BLaER1 (cell line): ENCODE measurements around the gene CCDC12.

Source experiments
- H3K27ac ChIP-seq: shearing (Covaris generic); formaldehyde crosslinking; 2 replicates; pipeline ENCODE4 v1.8.1; 2022
- H3K27me3 ChIP-seq: shearing (Covaris generic); formaldehyde crosslinking; 2 replicates; pipeline ENCODE4 v1.8.1; 2022
- H3K36me3 ChIP-seq: shearing (Covaris generic); formaldehyde crosslinking; 2 replicates; pipeline ENCODE4 v1.8.1; 2022
- H3K4me1 ChIP-seq: shearing (Covaris generic); formaldehyde crosslinking; 2 replicates; pipeline ENCODE4 v1.8.1; 2022
- H3K4me2 ChIP-seq: shearing (Covaris generic); formaldehyde crosslinking; 2 replicates; pipeline ENCODE4 v1.8.1; 2022
- H3K4me3 ChIP-seq: shearing (Covaris generic); formaldehyde crosslinking; 2 replicates; pipeline ENCODE4 v1.8.1; 2022
- H3K9ac ChIP-seq: shearing (Covaris generic); formaldehyde crosslinking; 2 replicates; pipeline ENCODE4 v1.8.1; 2022
- H3K9me3 ChIP-seq: shearing (Covaris generic); formaldehyde crosslinking; 2 replicates; pipeline ENCODE4 v1.8.1; 2022
- H4K20me1 ChIP-seq: shearing (Covaris generic); formaldehyde crosslinking; 2 replicates; pipeline ENCODE4 v1.8.1; 2022
- Cebpa-rat ChIP-seq: shearing (Covaris generic); IDR thresholded peaks from 2 replicates; pipeline ENCODE4 v1.8.1; 2022

The CCDC12 gene

GRCh38 chr3:46942076-46942475 is 34.5 kb downstream of the CCDC12 start:
- Histone ChIP-seq H3K36me3 (peaks cover 93% of the 10 kb centered on the region), H4K20me1 (peaks cover 94% of the 10 kb centered on the region), H3K27me3 (no peaks in the 10 kb centered on the region), H3K4me2 (peak overlapping the region; percentile 18; the same call in 1 of the 2 replicates), H3K4me3 (no peak overlapping the region), H3K4me1 (peaks cover 84% of the 10 kb centered on the region), H3K9me3 (peaks cover 10% of the 10 kb centered on the region; the same call in 1 of the 2 replicates), H3K27ac (peak overlapping the region; percentile 41; the same call in 1 of the 2 replicates), H3K9ac (no peak overlapping the region; the same call in 1 of the 2 replicates)
- no peak for TF ChIP-seq Cebpa-rat

- Histone ChIP-seq H3K9me3 (no peaks in the 10 kb centered on the region), H3K4me3 (no peak overlapping the region), H3K27me3 (no peaks in the 10 kb centered on the region), H3K36me3 (peaks cover 93% of the 10 kb centered on the region), H3K4me1 (peaks cover 81% of the 10 kb centered on the region), H3K4me2 (peak overlapping the region; percentile 53), H3K9ac (peak overlapping the region; percentile 25), H4K20me1 (peaks cover 83% of the 10 kb centered on the region), H3K27ac (peak overlapping the region; percentile 63)
- no peak for TF ChIP-seq Cebpa-rat
These were observed 36.7 kb downstream of the CCDC12 start for GRCh38 chr3:46939578-46940445.

- peaks cover 75% of the 10 kb centered on the region for H4K20me1 ChIP-seq
- no peak overlapping the region; the same call in 1 of the 2 replicates for H3K4me2 ChIP-seq
- H3K36me3 ChIP-seq: peaks cover 87% of the 10 kb centered on the region
These were observed 38.4 kb downstream of the CCDC12 start for GRCh38 chr3:46938118-46938517.

GRCh38 chr3:46936733-46937250 is 39.8 kb downstream of the CCDC12 start:
- H4K20me1 ChIP-seq: peaks cover 75% of the 10 kb centered on the region
- H3K4me2 ChIP-seq: no peak overlapping the region
- TF ChIP-seq Cebpa-rat: no peak
- peaks cover 85% of the 10 kb centered on the region for H3K4me1 ChIP-seq
- no peak overlapping the region for H3K9ac ChIP-seq
- no peaks in the 10 kb centered on the region for H3K27me3 ChIP-seq
- peak overlapping the region; percentile 38; the same call in 1 of the 2 replicates for H3K27ac ChIP-seq
- H3K4me3 ChIP-seq: no peak overlapping the region
- H3K9me3 ChIP-seq: no peaks in the 10 kb centered on the region; the same call in 1 of the 2 replicates
- peaks cover 75% of the 10 kb centered on the region for H3K36me3 ChIP-seq

More at GRCh38 chr3:46938118-46938517, 38.4 kb downstream of the CCDC12 start:
- Histone ChIP-seq H3K9ac (no peak overlapping the region), H3K27ac (0 out of 2 replicates have a peak overlapping the region, but pooled peaks have one; percentile 1), H3K4me1 (peaks cover 85% of the 10 kb centered on the region), H3K9me3 (no peaks in the 10 kb centered on the region), H3K27me3 (no peaks in the 10 kb centered on the region), H3K4me3 (no peak overlapping the region)
- no peak for TF ChIP-seq Cebpa-rat

GRCh38 chr3:46935989-46936558 is 40.5 kb downstream of the CCDC12 start:
- H3K4me1 ChIP-seq: peaks cover 85% of the 10 kb centered on the region
- no peak overlapping the region for H3K27ac ChIP-seq
- H3K27me3 ChIP-seq: no peaks in the 10 kb centered on the region
- H3K4me3 ChIP-seq: no peak overlapping the region
- H3K36me3 ChIP-seq: peaks cover 77% of the 10 kb centered on the region
- H3K4me2 ChIP-seq: no peak overlapping the region
- peaks cover 68% of the 10 kb centered on the region for H4K20me1 ChIP-seq
- TF ChIP-seq Cebpa-rat: no peak
- peaks cover 7% of the 10 kb centered on the region; the same call in 1 of the 2 replicates for H3K9me3 ChIP-seq
- no peak overlapping the region for H3K9ac ChIP-seq

DNA sequence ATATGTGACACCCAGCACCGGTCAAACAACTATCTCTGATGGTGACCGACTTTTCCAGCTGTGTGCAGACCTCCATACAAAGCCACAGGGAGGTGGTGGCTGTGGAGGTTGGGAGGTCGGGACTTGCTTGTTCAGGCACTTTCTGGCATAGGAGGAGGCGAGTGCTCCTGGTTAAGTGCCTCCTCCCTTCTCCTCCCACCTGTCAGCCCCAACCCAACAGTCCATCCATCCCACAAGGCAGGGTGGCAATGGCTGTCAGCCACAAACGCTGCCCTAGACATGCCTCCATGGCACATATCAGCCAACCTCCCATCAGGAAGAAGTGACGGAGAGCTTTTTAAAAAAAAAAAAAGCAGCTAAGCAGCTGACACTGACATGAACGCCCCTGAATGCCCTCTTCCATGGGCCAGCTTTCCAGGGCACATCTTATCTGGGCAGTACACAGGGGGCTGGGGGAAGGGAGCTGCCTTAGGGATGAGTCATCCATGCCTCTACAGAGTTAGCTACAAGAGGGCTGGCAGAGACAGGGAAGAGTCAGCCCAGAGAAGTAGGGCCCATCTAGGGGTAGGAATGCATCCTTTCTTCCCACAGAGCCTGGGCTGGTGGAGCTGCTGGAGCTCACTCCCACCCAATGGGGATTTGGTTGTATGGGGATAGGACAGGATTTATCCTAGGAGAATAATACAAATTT is 41.2 kb downstream of the CCDC12 start:
- Histone ChIP-seq H3K4me1 (peaks cover 85% of the 10 kb centered on the region), H4K20me1 (peaks cover 60% of the 10 kb centered on the region), H3K9me3 (peaks cover 15% of the 10 kb centered on the region), H3K9ac (no peak overlapping the region), H3K4me3 (no peak overlapping the region), H3K27me3 (no peaks in the 10 kb centered on the region; the same call in 1 of the 2 replicates), H3K27ac (peak overlapping the region; percentile 18), H3K36me3 (peaks cover 77% of the 10 kb centered on the region), H3K4me2 (peak overlapping the region; percentile 85; the same call in 1 of the 2 replicates)
- TF ChIP-seq Cebpa-rat: no peak

- peak overlapping the region; percentile 85 for H3K4me2 ChIP-seq
- TF ChIP-seq Cebpa-rat: no peak
- H3K9ac ChIP-seq: no peak overlapping the region
- peaks cover 53% of the 10 kb centered on the region for H4K20me1 ChIP-seq
- peaks cover 85% of the 10 kb centered on the region for H3K4me1 ChIP-seq
- peak overlapping the region; percentile 18 for H3K27ac ChIP-seq
- peaks cover 77% of the 10 kb centered on the region for H3K36me3 ChIP-seq
- H3K27me3 ChIP-seq: no peaks in the 10 kb centered on the region; the same call in 1 of the 2 replicates
- peaks cover 22% of the 10 kb centered on the region for H3K9me3 ChIP-seq
- H3K4me3 ChIP-seq: no peak overlapping the region
These were observed 41.9 kb downstream of the CCDC12 start for GRCh38 chr3:46934498-46935167.

GRCh38 chr3:46934072-46934471 is 42.5 kb downstream of the CCDC12 start:
- Histone ChIP-seq H3K36me3 (peaks cover 78% of the 10 kb centered on the region), H3K27ac (peak overlapping the region; percentile 18)

DNA sequence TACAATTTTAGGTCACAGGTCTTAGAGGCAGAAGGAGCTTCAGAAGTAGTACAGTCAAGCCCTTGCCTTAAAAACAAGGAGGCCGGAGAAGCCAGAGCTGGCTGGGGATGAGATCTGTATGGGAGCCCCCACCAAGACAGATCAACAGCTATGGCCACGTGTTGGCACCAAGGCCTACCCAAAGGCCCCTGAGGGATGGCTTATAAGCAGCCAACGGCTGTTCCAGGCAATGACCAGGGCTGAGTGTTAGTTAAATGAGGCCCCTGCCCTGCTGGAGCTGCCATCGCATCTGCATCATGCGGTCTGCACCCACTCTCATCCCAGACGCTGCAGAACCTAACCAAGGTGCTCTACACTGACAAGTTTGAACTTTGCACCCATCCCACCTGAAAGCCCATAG is 43.3 kb downstream of the CCDC12 start:
- no peak for TF ChIP-seq Cebpa-rat
- peak overlapping the region; percentile 85 for H3K27ac ChIP-seq
- H3K4me3 ChIP-seq: peak overlapping the region; percentile 16; the same call in 1 of the 2 replicates
- H3K4me1 ChIP-seq: peaks cover 85% of the 10 kb centered on the region
- H3K4me2 ChIP-seq: peak overlapping the region; percentile 85
- no peaks in the 10 kb centered on the region; the same call in 1 of the 2 replicates for H3K27me3 ChIP-seq
- H4K20me1 ChIP-seq: peaks cover 45% of the 10 kb centered on the region
- H3K9me3 ChIP-seq: peaks cover 34% of the 10 kb centered on the region
- H3K36me3 ChIP-seq: peaks cover 77% of the 10 kb centered on the region
- peak overlapping the region; percentile 58 for H3K9ac ChIP-seq

More at GRCh38 chr3:46934072-46934471, 42.5 kb downstream of the CCDC12 start:
- H3K4me3 ChIP-seq: no peak overlapping the region
- no peak for TF ChIP-seq Cebpa-rat
- peaks cover 85% of the 10 kb centered on the region for H3K4me1 ChIP-seq
- peaks cover 48% of the 10 kb centered on the region for H4K20me1 ChIP-seq
- peaks cover 27% of the 10 kb centered on the region for H3K9me3 ChIP-seq
- H3K27me3 ChIP-seq: no peaks in the 10 kb centered on the region; the same call in 1 of the 2 replicates
- H3K4me2 ChIP-seq: peak overlapping the region; percentile 85
- H3K9ac ChIP-seq: no peak overlapping the region
